Naive thymus-derived CD8-positive, alpha-beta T cell (primary cell): ENCODE data around the gene CERS6. TPM values are rescaled to one million over a fixed set of nuclear protein-coding genes. Genes with fewer than 3 reads are reported as not detected.

Source experiments
- ATAC-seq, 2 donors: fragments of 150-1000 bp; cut with Tn5 transposase in 1 of 2; sonication (Bioruptor Pico), chemical (Tn5 transposase) in 1 of 2; 1 replicate in 1 of 2; 2 replicates in 1 of 2; pipeline ENCODE4 v1.10.0; 2021; ENCODE audit warnings: mild to moderate bottlenecking in 2 of 2, moderate library complexity in 2 of 2
- POLR2A ChIA-PET: fragments of 350-600 bp; sonication (Branson Sonifier 250); formaldehyde crosslinking; loops from one replicate; lab custom pipeline; 2021; ENCODE audit warnings: antibody characterized with exemption; lab: Charles Lee
- DNase-seq, 10 donors: peaks; one replicate each; pipeline versions ENCODE4 v3.0.0 to v3.0.0-alpha.2; 2020 to 2022
- H3K27ac Mint-ChIP-seq, 10 donors: one replicate each; pipeline ENCODE4 v1.8.0; 2020 to 2022; ENCODE audit warnings: mild to moderate bottlenecking in 10 of 10, mixed read lengths in 10 of 10, moderate library complexity in 4 of 10, inconsistent platforms in 1 of 10
- H3K27me3 Mint-ChIP-seq, 5 donors: one replicate each; pipeline ENCODE4 v1.8.0; 2021 to 2022; ENCODE audit warnings: mixed read lengths in 5 of 5
- H3K36me3 Mint-ChIP-seq, 3 donors: one replicate each; pipeline ENCODE4 v1.8.0; 2020 to 2022; ENCODE audit warnings: mixed read lengths in 3 of 3, mild to moderate bottlenecking in 2 of 3, inconsistent platforms in 1 of 3
- H3K4me1 Mint-ChIP-seq, 4 donors: one replicate each; pipeline ENCODE4 v1.8.0; 2021 to 2022; ENCODE audit warnings: mixed read lengths in 4 of 4
- H3K4me3 Mint-ChIP-seq, 10 donors: one replicate each; pipeline ENCODE4 v1.8.0; 2020 to 2022; ENCODE audit warnings: mild to moderate bottlenecking in 10 of 10, mixed read lengths in 10 of 10, moderate library complexity in 6 of 10, inconsistent platforms in 1 of 10
- H3K9me3 Mint-ChIP-seq, 9 donors: one replicate each; pipeline ENCODE4 v1.8.0; 2020 to 2022; ENCODE audit warnings: mixed read lengths in 9 of 9, mild to moderate bottlenecking in 3 of 9, inconsistent platforms in 1 of 9, moderate library complexity in 1 of 9
- polyA plus RNA-seq, 3 donors: library from polyadenylated mRNA; unstranded; fragments of 300-500 nt; fragmentation: Illumina TruSeq; gene quantifications; one replicate each; pipeline ENCODE4 v1.2.3, GENCODE V29; 2021
- total RNA-seq, 8 experiments: library from RNA in 2 of 8; stranded (reverse) in 2 of 8; gene quantifications; one replicate each; pipeline ENCODE4 v1.2.3 and lab custom pipeline; 2021 to 2026

Gene CERS6
- total and polyA plus RNA-seq, 5 experiments from 2014 or later = 9.5 to 29.3 (median 17.4) TPM

DNA sequence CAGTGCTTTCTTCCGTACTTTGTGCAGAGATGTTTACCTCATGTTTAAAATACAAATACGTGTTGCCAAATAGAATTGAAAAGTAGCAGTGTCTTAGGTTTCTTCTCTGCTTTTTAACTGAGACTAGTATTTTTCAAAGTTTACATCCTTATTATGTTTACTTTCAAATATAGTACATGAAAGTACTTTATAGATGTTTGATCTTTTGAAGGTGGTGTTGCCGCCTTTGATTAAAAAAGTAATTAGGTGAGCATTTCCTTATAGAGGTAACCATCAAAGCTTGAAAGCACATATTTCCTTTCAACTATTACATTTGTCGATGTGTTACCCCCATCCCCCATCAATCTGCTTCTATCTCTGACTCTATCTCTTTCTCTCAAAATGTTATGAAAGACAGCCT is 87.0 kb downstream of the CERS6 start:
- ATAC-seq (peak; percentile 42 to 90), DNase-seq (peak in 4 of 10 donors; percentile 13 to 66 (median 42))
- Mint-ChIP-seq H3K4me3 (peak overlapping the region in 8 of 10 donors; percentile 15 to 75 (median 54)), H3K27me3 (no peaks in the 10 kb centered on the region), H3K4me1 (peaks cover 27 to 67% (median 57%) of the 10 kb centered on the region in 4 donors), H3K27ac (peak overlapping the region in 5 of 10 donors; percentile 17 to 82 (median 53)), H3K36me3 (peaks cover 26 to 41% (median 33%) of the 10 kb centered on the region in 3 donors), H3K9me3 (peaks cover 5 to 36% (median 27%) of the 10 kb centered on the region in 9 donors)
- POLR2A ChIA-PET = no interaction called here

- Mint-ChIP-seq H3K4me3 (peak overlapping the region in 3 of 10 donors; percentile 19 to 52 (median 26)), H3K36me3 (peaks cover 28 to 41% (median 32%) of the 10 kb centered on the region in 3 donors), H3K27me3 (no peaks in the 10 kb centered on the region), H3K9me3 (peaks cover 2 to 29% (median 25%) of the 10 kb centered on the region in 9 donors), H3K27ac (peak overlapping the region in 1 of 10 donors; percentile 33), H3K4me1 (peaks cover 26 to 62% (median 52%) of the 10 kb centered on the region in 4 donors)
- no peak for ATAC-seq
- POLR2A ChIA-PET = no interaction called here
- DNase-seq = no peak
Measured at GRCh38 chr2:168543935-168544334, 87.9 kb downstream of the CERS6 start.

DNA sequence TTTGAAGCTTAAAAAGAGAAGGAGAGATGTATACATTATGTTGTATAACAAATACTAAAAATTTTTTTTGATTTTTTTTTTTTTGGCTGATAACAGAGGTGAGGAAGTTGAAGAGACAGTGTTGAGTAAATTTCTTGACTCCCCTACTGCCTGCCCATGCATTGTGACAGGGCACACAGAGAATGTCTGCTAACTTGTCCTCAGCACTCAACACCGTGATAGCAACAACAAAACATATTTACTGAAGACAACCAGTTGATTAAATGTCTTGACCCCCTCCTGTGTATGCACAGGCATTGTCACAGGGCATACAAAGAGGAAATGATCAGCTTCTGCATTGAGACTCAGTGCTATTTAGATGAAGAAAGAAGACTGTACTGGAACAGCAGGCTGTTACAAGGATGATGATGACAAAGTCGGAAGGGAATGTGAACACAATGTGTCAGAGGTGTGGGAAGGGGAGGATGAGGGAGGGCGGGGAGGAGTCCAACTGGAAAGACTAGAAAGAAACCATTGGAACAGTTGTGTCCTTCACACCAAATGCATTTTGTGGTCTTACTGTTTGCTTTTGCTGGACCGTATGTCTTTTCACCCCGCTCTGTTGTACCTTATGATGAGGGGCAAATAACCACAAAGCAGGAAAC is 89.5 kb downstream of the CERS6 start:
- H3K9me3 Mint-ChIP-seq = peaks cover 2 to 18% (median 12%) of the 10 kb centered on the region in 9 donors
- no peak for DNase-seq
- peak overlapping the region in 1 of 10 donors; percentile 3 for H3K27ac Mint-ChIP-seq
- POLR2A ChIA-PET = interaction anchor here (0.9 kb wide), 1 partner anchor 56 kb away, joined by 4 read pairs; no protein-coding TSS in a partner anchor
- ATAC-seq = no peak
- no peaks in the 10 kb centered on the region for H3K27me3 Mint-ChIP-seq
- H3K4me1 Mint-ChIP-seq = peaks cover 31 to 75% (median 61%) of the 10 kb centered on the region in 4 donors
- peak overlapping the region in 2 of 10 donors; percentile 1 to 4 for H3K4me3 Mint-ChIP-seq
- peaks cover 23 to 40% (median 35%) of the 10 kb centered on the region in 3 donors for H3K36me3 Mint-ChIP-seq

GRCh38 chr2:168550670-168551069 is 94.6 kb downstream of the CERS6 start:
- POLR2A ChIA-PET = no interaction called here
- H3K4me3 Mint-ChIP-seq = no peak overlapping the region
- DNase-seq = no peak

GRCh38 chr2:168552450-168552856 is 96.4 kb downstream of the CERS6 start:
- POLR2A ChIA-PET = no interaction called here
- H3K27ac Mint-ChIP-seq = peak overlapping the region in 6 of 10 donors; percentile 3 to 52 (median 17)
- DNase-seq = no peak
- H3K4me3 Mint-ChIP-seq = peak overlapping the region in 1 of 10 donors; percentile 8
- H3K4me1 Mint-ChIP-seq = peaks cover 26 to 52% (median 43%) of the 10 kb centered on the region in 4 donors
- ATAC-seq = peak in 1 of 2 donors; percentile 30
- no peaks in the 10 kb centered on the region for H3K9me3 Mint-ChIP-seq
- H3K27me3 Mint-ChIP-seq = no peaks in the 10 kb centered on the region
- peaks cover 13 to 28% (median 27%) of the 10 kb centered on the region in 3 donors for H3K36me3 Mint-ChIP-seq

More at GRCh38 chr2:168550670-168551069, 94.6 kb downstream of the CERS6 start:
- H3K36me3 Mint-ChIP-seq = peaks cover 13 to 29% (median 27%) of the 10 kb centered on the region in 3 donors
- no peaks in the 10 kb centered on the region for H3K27me3 Mint-ChIP-seq
- no peak for ATAC-seq
- peak overlapping the region in 3 of 10 donors; percentile 11 to 56 (median 16) for H3K27ac Mint-ChIP-seq
- peaks cover 29 to 61% (median 50%) of the 10 kb centered on the region in 4 donors for H3K4me1 Mint-ChIP-seq
- no peaks in the 10 kb centered on the region for H3K9me3 Mint-ChIP-seq

DNA sequence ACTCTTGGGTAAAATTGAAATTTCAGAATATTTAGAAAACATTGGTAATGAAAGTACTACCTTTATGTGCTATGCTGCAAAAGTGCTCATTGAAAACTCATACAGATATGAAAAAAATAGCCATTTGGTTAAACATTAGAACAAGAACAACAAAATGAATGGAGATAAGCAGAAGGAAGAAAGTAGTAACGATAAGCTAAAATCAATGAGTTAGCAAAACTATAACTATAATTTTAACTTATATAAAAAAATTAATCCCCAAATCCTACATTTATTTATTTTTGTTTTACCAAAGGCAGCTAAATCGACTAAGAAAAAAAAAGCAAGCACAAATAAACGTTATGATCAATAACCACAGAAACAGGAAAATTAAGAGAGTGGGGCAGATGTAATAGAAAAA is 99.2 kb downstream of the CERS6 start:
- Mint-ChIP-seq H3K27me3 (no peaks in the 10 kb centered on the region), H3K4me1 (peaks cover 19 to 48% (median 39%) of the 10 kb centered on the region in 4 donors), H3K36me3 (peaks cover 10 to 20% (median 19%) of the 10 kb centered on the region in 3 donors), H3K9me3 (peaks cover 0 to 6% (median 0%) of the 10 kb centered on the region in 9 donors), H3K27ac (no peak overlapping the region), H3K4me3 (no peak overlapping the region)
- POLR2A ChIA-PET = no interaction called here
- DNase-seq (no peak), ATAC-seq (no peak)

GRCh38 chr2:168559187-168559586 is 103.1 kb downstream of the CERS6 start:
- H3K4me3 Mint-ChIP-seq = peak overlapping the region in 1 of 10 donors; percentile 25
- no peaks in the 10 kb centered on the region for H3K27me3 Mint-ChIP-seq
- peaks cover 22 to 55% (median 48%) of the 10 kb centered on the region in 3 donors for H3K36me3 Mint-ChIP-seq
- ATAC-seq (no peak), DNase-seq (no peak)
- peaks cover 0 to 6% (median 0%) of the 10 kb centered on the region in 9 donors for H3K9me3 Mint-ChIP-seq
- H3K4me1 Mint-ChIP-seq = peaks cover 9 to 48% (median 28%) of the 10 kb centered on the region in 4 donors
- POLR2A ChIA-PET = no interaction called here
- H3K27ac Mint-ChIP-seq = no peak overlapping the region

DNA sequence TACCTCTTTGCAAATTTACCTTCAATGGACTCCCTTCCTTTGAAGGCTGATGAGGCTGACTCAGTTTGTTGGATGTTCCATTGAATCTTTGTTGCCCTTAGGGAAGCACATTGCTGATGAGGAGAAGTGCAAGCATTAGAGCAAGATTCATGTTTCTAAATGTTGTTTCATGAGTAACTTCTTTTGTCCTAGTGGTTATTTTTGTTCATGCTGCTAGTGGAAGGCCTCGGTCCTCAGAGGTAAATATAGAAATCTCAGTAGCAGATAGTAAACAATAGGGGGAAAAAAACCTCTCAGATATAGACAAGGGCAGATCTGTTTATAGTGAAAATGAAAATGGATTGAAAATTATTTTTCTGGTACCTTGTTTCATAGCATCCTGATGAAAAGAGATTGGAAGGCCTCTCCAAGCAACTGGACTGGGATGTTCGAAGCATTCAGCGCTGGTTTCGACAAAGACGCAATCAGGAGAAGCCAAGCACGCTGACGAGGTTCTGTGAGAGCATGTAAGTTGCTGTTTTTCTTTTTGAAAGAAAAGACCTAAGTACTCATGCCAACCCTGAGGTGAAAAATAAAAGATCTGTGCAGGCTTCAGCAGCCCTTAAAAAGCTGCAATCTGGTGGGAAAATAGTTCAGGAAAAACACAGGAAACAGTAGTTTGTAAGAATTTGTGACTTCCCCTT is 104.9 kb downstream of the CERS6 start:
- no peaks in the 10 kb centered on the region for H3K27me3 Mint-ChIP-seq
- H3K27ac Mint-ChIP-seq = peak overlapping the region in 1 of 10 donors; percentile 1
- POLR2A ChIA-PET = no interaction called here
- H3K36me3 Mint-ChIP-seq = peaks cover 28 to 63% (median 50%) of the 10 kb centered on the region in 3 donors
- ATAC-seq (no peak), DNase-seq (no peak)
- peaks cover 0 to 6% (median 0%) of the 10 kb centered on the region in 9 donors for H3K9me3 Mint-ChIP-seq
- no peak overlapping the region for H3K4me3 Mint-ChIP-seq
- H3K4me1 Mint-ChIP-seq = peaks cover 17 to 63% (median 38%) of the 10 kb centered on the region in 4 donors

- H3K27ac Mint-ChIP-seq = no peak overlapping the region
- no peak overlapping the region for H3K4me3 Mint-ChIP-seq
- no peaks in the 10 kb centered on the region for H3K27me3 Mint-ChIP-seq
- DNase-seq (no peak), ATAC-seq (no peak)
- peaks cover 28 to 65% (median 57%) of the 10 kb centered on the region in 3 donors for H3K36me3 Mint-ChIP-seq
- H3K4me1 Mint-ChIP-seq = peaks cover 23 to 73% (median 47%) of the 10 kb centered on the region in 4 donors
- H3K9me3 Mint-ChIP-seq = peaks cover 0 to 6% (median 0%) of the 10 kb centered on the region in 9 donors
- POLR2A ChIA-PET = no interaction called here
Measured at GRCh38 chr2:168561991-168562390, 105.9 kb downstream of the CERS6 start.

DNA sequence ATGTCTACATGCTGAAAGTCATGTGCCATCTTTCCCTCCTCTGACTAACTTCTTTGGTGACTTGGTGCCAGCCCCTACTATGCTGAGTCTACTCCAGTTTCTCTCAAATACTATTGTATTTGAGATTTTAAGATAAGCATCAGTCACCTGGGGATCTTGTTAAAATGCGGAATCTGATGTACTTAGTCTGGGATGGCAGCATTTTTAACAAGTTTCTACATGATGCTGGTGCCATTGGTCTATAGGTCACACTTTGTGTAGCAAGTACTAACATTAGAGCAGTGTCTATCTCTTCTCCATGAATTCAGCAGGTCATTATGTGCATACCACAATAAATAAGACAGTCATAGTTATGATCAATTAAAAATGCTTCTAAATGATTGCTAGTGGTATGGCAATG is 106.9 kb downstream of the CERS6 start:
- Mint-ChIP-seq H3K9me3 (peaks cover 0 to 6% (median 0%) of the 10 kb centered on the region in 9 donors), H3K4me3 (no peak overlapping the region), H3K27me3 (no peaks in the 10 kb centered on the region), H3K27ac (no peak overlapping the region), H3K4me1 (peaks cover 24 to 72% (median 47%) of the 10 kb centered on the region in 4 donors), H3K36me3 (peaks cover 28 to 65% (median 59%) of the 10 kb centered on the region in 3 donors)
- ATAC-seq (no peak), DNase-seq (no peak)
- POLR2A ChIA-PET = no interaction called here

GRCh38 chr2:168564641-168565040 is 108.6 kb downstream of the CERS6 start:
- Mint-ChIP-seq H3K27me3 (no peaks in the 10 kb centered on the region), H3K4me1 (peaks cover 27 to 74% (median 51%) of the 10 kb centered on the region in 4 donors), H3K36me3 (peaks cover 25 to 61% (median 51%) of the 10 kb centered on the region in 3 donors), H3K27ac (peak overlapping the region in 8 of 10 donors; percentile 6 to 51 (median 36)), H3K9me3 (peaks cover 0 to 6% (median 0%) of the 10 kb centered on the region in 9 donors), H3K4me3 (no peak overlapping the region)
- DNase-seq (no peak), ATAC-seq (no peak)
- POLR2A ChIA-PET = no interaction called here

- Mint-ChIP-seq H3K4me1 (peaks cover 30 to 74% (median 53%) of the 10 kb centered on the region in 4 donors), H3K27me3 (no peaks in the 10 kb centered on the region), H3K36me3 (peaks cover 20 to 56% (median 47%) of the 10 kb centered on the region in 3 donors), H3K4me3 (no peak overlapping the region), H3K9me3 (peaks cover 0 to 2% (median 0%) of the 10 kb centered on the region in 9 donors), H3K27ac (peak overlapping the region in 4 of 10 donors; percentile 9 to 45 (median 22))
- POLR2A ChIA-PET = interaction anchor here (1.0 kb wide), 1 partner anchor 10 kb away, joined by 3 read pairs; no protein-coding TSS in a partner anchor
- DNase-seq (no peak), ATAC-seq (no peak)
Measured at GRCh38 chr2:168565112-168565511, 109.0 kb downstream of the CERS6 start.
